Measurements from ENCODE around the gene TTR.

DNA sequence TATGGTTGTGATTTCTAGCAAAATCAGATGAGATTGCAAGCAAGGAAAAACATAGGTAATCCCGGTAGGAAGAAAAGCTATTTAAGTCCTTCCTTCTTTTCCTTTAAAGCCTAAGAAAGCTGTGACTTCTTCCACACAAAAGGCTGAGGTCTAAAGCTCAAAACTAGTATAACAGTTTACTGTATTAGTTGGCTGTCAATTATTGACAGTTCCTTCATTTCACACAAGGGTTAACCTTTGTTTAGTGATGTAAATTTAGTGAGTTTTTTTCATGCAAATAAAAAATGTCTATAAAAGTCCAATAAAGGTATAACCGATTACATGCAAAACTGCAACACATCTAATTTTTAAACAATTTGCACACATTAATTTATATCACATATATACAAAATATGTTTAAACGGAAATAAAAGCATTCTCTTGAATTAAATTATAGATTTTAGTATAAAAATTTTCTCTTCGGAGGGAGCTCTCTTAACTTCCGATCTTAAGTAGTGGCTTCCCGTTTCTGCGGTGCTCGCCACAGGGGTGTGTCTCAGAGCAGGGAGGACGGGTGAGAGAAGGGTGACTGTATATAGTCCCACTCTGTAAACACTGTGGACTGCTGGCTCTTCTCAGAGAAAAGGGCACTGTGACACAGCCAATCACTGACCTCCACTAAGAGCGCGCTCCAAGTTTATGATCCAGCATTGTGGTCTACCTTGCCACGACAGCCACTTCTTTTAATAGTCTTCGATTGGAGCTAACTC, 33.4 kb downstream of the TTR start:
- TF ChIP-seq, protein P1, sequence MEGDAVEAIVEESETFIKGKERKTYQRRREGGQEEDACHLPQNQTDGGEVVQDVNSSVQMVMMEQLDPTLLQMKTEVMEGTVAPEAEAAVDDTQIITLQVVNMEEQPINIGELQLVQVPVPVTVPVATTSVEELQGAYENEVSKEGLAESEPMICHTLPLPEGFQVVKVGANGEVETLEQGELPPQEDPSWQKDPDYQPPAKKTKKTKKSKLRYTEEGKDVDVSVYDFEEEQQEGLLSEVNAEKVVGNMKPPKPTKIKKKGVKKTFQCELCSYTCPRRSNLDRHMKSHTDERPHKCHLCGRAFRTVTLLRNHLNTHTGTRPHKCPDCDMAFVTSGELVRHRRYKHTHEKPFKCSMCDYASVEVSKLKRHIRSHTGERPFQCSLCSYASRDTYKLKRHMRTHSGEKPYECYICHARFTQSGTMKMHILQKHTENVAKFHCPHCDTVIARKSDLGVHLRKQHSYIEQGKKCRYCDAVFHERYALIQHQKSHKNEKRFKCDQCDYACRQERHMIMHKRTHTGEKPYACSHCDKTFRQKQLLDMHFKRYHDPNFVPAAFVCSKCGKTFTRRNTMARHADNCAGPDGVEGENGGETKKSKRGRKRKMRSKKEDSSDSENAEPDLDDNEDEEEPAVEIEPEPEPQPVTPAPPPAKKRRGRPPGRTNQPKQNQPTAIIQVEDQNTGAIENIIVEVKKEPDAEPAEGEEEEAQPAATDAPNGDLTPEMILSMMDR (conservative IDR thresholded peaks at IDR 0.05) = no peak
- no peak for TF ChIP-seq ZFX (IDR thresholded peaks at IDR 0.05)
